Measurements from ENCODE around the gene FYB1. TPM values are rescaled to one million over a fixed set of nuclear protein-coding genes. Genes with fewer than 3 reads are reported as not detected.

Gene FYB1
- total RNA-seq, 2 experiments from 2014 or later = 129 TPM

- Mint-ChIP-seq H3K9me3 (no peaks in the 10 kb centered on the region), H3K27ac (peak overlapping the region; percentile 48), H3K36me3 (ENCODE audit: low read depth) (peaks cover 21% of the 10 kb centered on the region), H3K4me1 (ENCODE audit: low read depth) (peaks cover 39% of the 10 kb centered on the region), H3K4me3 (no peak overlapping the region), H3K27me3 (ENCODE audit: low read depth) (no peaks in the 10 kb centered on the region)
- intact Hi-C loops (cut with micrococcal nuclease) = no loop called here
- DNase-seq = no peak
- CTCF ChIA-PET = interaction anchor here (0.6 kb wide), 1 partner anchor 43 kb away, joined by 4 read pairs; no protein-coding TSS in a partner anchor
These were observed 97.4 kb downstream of the FYB1 start for GRCh38 chr5:39121922-39122321.

- H3K9me3 Mint-ChIP-seq = no peaks in the 10 kb centered on the region
- H3K27ac Mint-ChIP-seq = peak overlapping the region; percentile 74
- no peaks in the 10 kb centered on the region for H3K27me3 Mint-ChIP-seq (ENCODE audit: low read depth)
- CTCF ChIA-PET = interaction anchor here (0.6 to 0.7 kb wide), 2 partner anchors 42 to 46 kb away, joined by 3 to 4 read pairs; no protein-coding TSS in a partner anchor
- H3K36me3 Mint-ChIP-seq (ENCODE audit: low read depth) = peaks cover 25% of the 10 kb centered on the region
- no peak overlapping the region for H3K4me3 Mint-ChIP-seq
- intact Hi-C loops (cut with micrococcal nuclease) = no loop called here
- H3K4me1 Mint-ChIP-seq (ENCODE audit: low read depth) = peaks cover 44% of the 10 kb centered on the region
- DNase-seq = no peak
These were observed 98.0 kb downstream of the FYB1 start for GRCh38 chr5:39121315-39121714.

- DNase-seq = no peak
- intact Hi-C loops (cut with micrococcal nuclease) = no loop called here
- peaks cover 46% of the 10 kb centered on the region for H3K4me1 Mint-ChIP-seq (ENCODE audit: low read depth)
- CTCF ChIA-PET = interaction anchor here (0.6 to 1.6 kb wide), 4 partner anchors 39 to 163 kb away, joined by 3 to 6 read pairs (median 4); no protein-coding TSS in a partner anchor
- H3K4me3 Mint-ChIP-seq = no peak overlapping the region
- no peaks in the 10 kb centered on the region for H3K9me3 Mint-ChIP-seq
- no peak overlapping the region for H3K27ac Mint-ChIP-seq
- H3K36me3 Mint-ChIP-seq (ENCODE audit: low read depth) = peaks cover 28% of the 10 kb centered on the region
- H3K27me3 Mint-ChIP-seq (ENCODE audit: low read depth) = no peaks in the 10 kb centered on the region
These were observed 99.3 kb downstream of the FYB1 start for GRCh38 chr5:39120052-39120420.

- no peak overlapping the region for H3K4me3 Mint-ChIP-seq
- peaks cover 48% of the 10 kb centered on the region for H3K4me1 Mint-ChIP-seq (ENCODE audit: low read depth)
- CTCF ChIA-PET = interaction anchor here (0.6 to 1.6 kb wide), 5 partner anchors 11 to 164 kb away, joined by 3 to 6 read pairs (median 4); no protein-coding TSS in a partner anchor
- H3K27me3 Mint-ChIP-seq (ENCODE audit: low read depth) = no peaks in the 10 kb centered on the region
- no peaks in the 10 kb centered on the region for H3K9me3 Mint-ChIP-seq
- intact Hi-C loops (cut with micrococcal nuclease) = no loop called here
- H3K27ac Mint-ChIP-seq = no peak overlapping the region
- peaks cover 32% of the 10 kb centered on the region for H3K36me3 Mint-ChIP-seq (ENCODE audit: low read depth)
- DNase-seq = no peak
These were observed 99.8 kb downstream of the FYB1 start for GRCh38 chr5:39119404-39120051.

- no peak for DNase-seq
- no peak overlapping the region for H3K27ac Mint-ChIP-seq
- peaks cover 44% of the 10 kb centered on the region for H3K4me1 Mint-ChIP-seq (ENCODE audit: low read depth)
- intact Hi-C loops (cut with micrococcal nuclease) = no loop called here
- no peak overlapping the region for H3K4me3 Mint-ChIP-seq
- no peaks in the 10 kb centered on the region for H3K9me3 Mint-ChIP-seq
- no peaks in the 10 kb centered on the region for H3K27me3 Mint-ChIP-seq (ENCODE audit: low read depth)
- CTCF ChIA-PET = interaction anchor here (1.0 kb wide), 1 partner anchor 10 kb away, joined by 4 read pairs; no protein-coding TSS in a partner anchor
- peaks cover 31% of the 10 kb centered on the region for H3K36me3 Mint-ChIP-seq (ENCODE audit: low read depth)
These were observed 100.7 kb downstream of the FYB1 start for GRCh38 chr5:39118638-39119037.

GRCh38 chr5:39117401-39117800 lies 102.0 kb downstream of the FYB1 start:
- H3K4me1 Mint-ChIP-seq (ENCODE audit: low read depth) = peaks cover 46% of the 10 kb centered on the region
- intact Hi-C loops (cut with micrococcal nuclease) = no loop called here
- no peak overlapping the region for H3K4me3 Mint-ChIP-seq
- CTCF ChIA-PET = interaction anchor here (0.6 to 1.5 kb wide), 4 partner anchors 37 to 166 kb away, joined by 3 to 8 read pairs (median 4); no protein-coding TSS in a partner anchor
- peak overlapping the region; percentile 77 for H3K27ac Mint-ChIP-seq
- peaks cover 35% of the 10 kb centered on the region for H3K36me3 Mint-ChIP-seq (ENCODE audit: low read depth)
- no peaks in the 10 kb centered on the region for H3K9me3 Mint-ChIP-seq
- no peak for DNase-seq
- no peaks in the 10 kb centered on the region for H3K27me3 Mint-ChIP-seq (ENCODE audit: low read depth)

- H3K4me1 Mint-ChIP-seq (ENCODE audit: low read depth) = peaks cover 39% of the 10 kb centered on the region
- H3K9me3 Mint-ChIP-seq = no peaks in the 10 kb centered on the region
- H3K27ac Mint-ChIP-seq = peak overlapping the region; percentile 40
- intact Hi-C loops (cut with micrococcal nuclease) = no loop called here
- peaks cover 31% of the 10 kb centered on the region for H3K36me3 Mint-ChIP-seq (ENCODE audit: low read depth)
- no peak for DNase-seq
- H3K27me3 Mint-ChIP-seq (ENCODE audit: low read depth) = no peaks in the 10 kb centered on the region
- H3K4me3 Mint-ChIP-seq = no peak overlapping the region
- CTCF ChIA-PET = interaction anchor here (0.6 to 1.9 kb wide), 6 partner anchors 35 to 285 kb away, joined by 3 to 8 read pairs (median 4); no protein-coding TSS in a partner anchor
These were observed 102.8 kb downstream of the FYB1 start for GRCh38 chr5:39116344-39117170.

- H3K4me3 Mint-ChIP-seq = no peak overlapping the region
- H3K9me3 Mint-ChIP-seq = no peaks in the 10 kb centered on the region
- peak overlapping the region; percentile 33 for H3K27ac Mint-ChIP-seq
- peaks cover 31% of the 10 kb centered on the region for H3K36me3 Mint-ChIP-seq (ENCODE audit: low read depth)
- CTCF ChIA-PET = interaction anchor here (0.6 to 1.9 kb wide), 3 partner anchors 35 to 284 kb away, joined by 3 to 4 read pairs (median 3); no protein-coding TSS in a partner anchor
- no peak for DNase-seq
- intact Hi-C loops (cut with micrococcal nuclease) = no loop called here
- H3K4me1 Mint-ChIP-seq (ENCODE audit: low read depth) = peaks cover 35% of the 10 kb centered on the region
- no peaks in the 10 kb centered on the region for H3K27me3 Mint-ChIP-seq (ENCODE audit: low read depth)
These were observed 103.6 kb downstream of the FYB1 start for GRCh38 chr5:39115644-39116343.

- Mint-ChIP-seq H3K9me3 (no peaks in the 10 kb centered on the region), H3K4me1 (ENCODE audit: low read depth) (peaks cover 34% of the 10 kb centered on the region), H3K36me3 (ENCODE audit: low read depth) (peaks cover 34% of the 10 kb centered on the region), H3K4me3 (no peak overlapping the region), H3K27ac (peak overlapping the region; percentile 28), H3K27me3 (ENCODE audit: low read depth) (no peaks in the 10 kb centered on the region)
- CTCF ChIA-PET = interaction anchor here (1.3 kb wide), 1 partner anchor 103 kb away, joined by 3 read pairs; no protein-coding TSS in a partner anchor
- DNase-seq = no peak
- intact Hi-C loops (cut with micrococcal nuclease) = no loop called here
These were observed 105.2 kb downstream of the FYB1 start for GRCh38 chr5:39114155-39114554.

GRCh38 chr5:39113354-39113953 lies 105.9 kb downstream of the FYB1 start:
- no peaks in the 10 kb centered on the region for H3K9me3 Mint-ChIP-seq
- no peak for DNase-seq
- peaks cover 34% of the 10 kb centered on the region for H3K36me3 Mint-ChIP-seq (ENCODE audit: low read depth)
- peak overlapping the region; percentile 22 for H3K27ac Mint-ChIP-seq
- CTCF ChIA-PET = interaction anchor here (0.9 kb wide), 1 partner anchor 24 kb away, joined by 3 read pairs; no protein-coding TSS in a partner anchor
- peaks cover 34% of the 10 kb centered on the region for H3K4me1 Mint-ChIP-seq (ENCODE audit: low read depth)
- no peak overlapping the region for H3K4me3 Mint-ChIP-seq
- H3K27me3 Mint-ChIP-seq (ENCODE audit: low read depth) = no peaks in the 10 kb centered on the region
- intact Hi-C loops (cut with micrococcal nuclease) = no loop called here

GRCh38 chr5:39109606-39110005 lies 109.8 kb downstream of the FYB1 start:
- Mint-ChIP-seq H3K9me3 (no peaks in the 10 kb centered on the region), H3K27ac (no peak overlapping the region), H3K27me3 (ENCODE audit: low read depth) (no peaks in the 10 kb centered on the region), H3K36me3 (ENCODE audit: low read depth) (peaks cover 15% of the 10 kb centered on the region), H3K4me1 (ENCODE audit: low read depth) (peaks cover 8% of the 10 kb centered on the region), H3K4me3 (no peak overlapping the region)
- intact Hi-C loops (cut with micrococcal nuclease) = no loop called here
- CTCF ChIA-PET = interaction anchor here (1.3 to 1.6 kb wide), 2 partner anchors 9 to 174 kb away, joined by 3 to 4 read pairs; no protein-coding TSS in a partner anchor
- DNase-seq = no peak

Data from activated naive CD4-positive, alpha-beta T cell treated with anti-CD3 and anti-CD28 coated beads for 36 hours (primary cell).